Hepatocyte (in vitro differentiated cells): Measurements from ENCODE around the gene SLC47A2.

ENCODE experiments used
- CTCF ChIP-seq: fragments of 200-600 bp; sonication (generic); IDR thresholded peaks from 2 replicates; pipeline ENCODE4 v1.5.1; 2016; ENCODE audit warnings: antibody characterized with exemption, mild to moderate bottlenecking; ENCODE audit not compliant: poor library complexity
- EZH2 ChIP-seq: fragments of 200-600 bp; sonication (generic); IDR thresholded peaks from 2 replicates; pipeline ENCODE4 v1.6.1; 2016; ENCODE audit warnings: antibody characterized with exemption, mild to moderate bottlenecking, borderline replicate concordance

GRCh38 chr17:19760746-19761145 is 44.4 kb upstream of the SLC47A2 start:
- TF ChIP-seq CTCF (no peak), EZH2 (no peak)
